ENCODE results near the gene KRTAP4-16.

DNA sequence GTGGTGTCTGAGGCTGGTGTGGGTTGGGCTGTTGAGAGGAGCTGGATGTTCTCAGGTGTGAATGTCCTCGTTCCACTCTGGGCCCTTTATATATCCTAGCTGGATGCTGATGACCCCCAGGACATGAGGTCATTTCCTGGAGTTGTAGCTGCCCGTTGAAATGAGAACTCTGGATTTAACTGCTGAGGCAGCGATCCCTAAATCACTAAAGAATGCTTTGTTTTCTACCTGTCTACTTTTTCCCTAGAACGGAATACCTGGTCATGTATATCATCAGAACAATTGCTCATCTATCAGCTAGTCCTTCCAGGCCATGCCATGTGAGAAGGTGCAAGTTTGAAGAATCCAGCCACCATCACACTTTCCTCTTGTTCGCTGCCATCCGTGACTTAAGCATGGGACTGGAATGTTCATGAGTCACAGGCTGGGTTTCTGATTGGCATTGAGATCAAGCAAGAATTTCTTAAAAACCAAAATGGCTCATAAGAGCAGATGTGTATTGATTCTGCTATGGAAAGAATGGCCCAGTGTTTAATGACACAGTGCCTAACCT lies 41.9 kb downstream of the KRTAP4-16 start, which contains the start of gene KRTAP2-3:
- TF ChIP-seq POLR2AphosphoS5 (IDR thresholded peaks at IDR 0.05): no peak
- TF ChIP-seq, protein P1, sequence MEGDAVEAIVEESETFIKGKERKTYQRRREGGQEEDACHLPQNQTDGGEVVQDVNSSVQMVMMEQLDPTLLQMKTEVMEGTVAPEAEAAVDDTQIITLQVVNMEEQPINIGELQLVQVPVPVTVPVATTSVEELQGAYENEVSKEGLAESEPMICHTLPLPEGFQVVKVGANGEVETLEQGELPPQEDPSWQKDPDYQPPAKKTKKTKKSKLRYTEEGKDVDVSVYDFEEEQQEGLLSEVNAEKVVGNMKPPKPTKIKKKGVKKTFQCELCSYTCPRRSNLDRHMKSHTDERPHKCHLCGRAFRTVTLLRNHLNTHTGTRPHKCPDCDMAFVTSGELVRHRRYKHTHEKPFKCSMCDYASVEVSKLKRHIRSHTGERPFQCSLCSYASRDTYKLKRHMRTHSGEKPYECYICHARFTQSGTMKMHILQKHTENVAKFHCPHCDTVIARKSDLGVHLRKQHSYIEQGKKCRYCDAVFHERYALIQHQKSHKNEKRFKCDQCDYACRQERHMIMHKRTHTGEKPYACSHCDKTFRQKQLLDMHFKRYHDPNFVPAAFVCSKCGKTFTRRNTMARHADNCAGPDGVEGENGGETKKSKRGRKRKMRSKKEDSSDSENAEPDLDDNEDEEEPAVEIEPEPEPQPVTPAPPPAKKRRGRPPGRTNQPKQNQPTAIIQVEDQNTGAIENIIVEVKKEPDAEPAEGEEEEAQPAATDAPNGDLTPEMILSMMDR (IDR thresholded peaks at IDR 0.05): no peak

Data from stomach (tissue), 4 donors.